Common myeloid progenitor, CD34-positive (primary cell): Measurements from ENCODE around the gene REV3L.

Source experiments
- CTCF ChIA-PET: fragments of 350-600 bp; sonication (Branson Sonifier 250); formaldehyde crosslinking; loops from one replicate; lab custom pipeline; 2021; ENCODE audit warnings: antibody characterized with exemption; lab: Charles Lee
- POLR2A ChIA-PET: fragments of 350-600 bp; sonication (Branson Sonifier 250); formaldehyde crosslinking; loops from one replicate; lab custom pipeline; 2021; ENCODE audit warnings: antibody characterized with exemption; lab: Charles Lee
- DNase-seq, 3 donors: peaks; one replicate each; pipeline versions ENCODE4 v3.0.0 to v3.0.0-alpha.2; 2013
- H3K27ac ChIP-seq, 2 experiments: 1 replicate in 1 of 2; 2 replicates in 1 of 2; pipeline ENCODE4 v1.7.0; 2013; ENCODE audit warnings: inconsistent platforms in 2 of 2, low read length in 2 of 2, mild to moderate bottlenecking in 2 of 2, low read depth in 1 of 2, moderate library complexity in 1 of 2; ENCODE audit not compliant: severe bottlenecking in 2 of 2, insufficient read depth in 1 of 2, poor library complexity in 1 of 2
- H3K27me3 ChIP-seq, 5 experiments: replicated peaks in 2 of 5; 1 replicate in 3 of 5; 2 replicates in 2 of 5; pipeline versions ENCODE4 v1.6.1 to v1.7.0; 2013; ENCODE audit warnings: low read length in 4 of 5, mild to moderate bottlenecking in 2 of 5, moderate library complexity in 2 of 5, inconsistent platforms in 1 of 5; ENCODE audit not compliant: insufficient read depth in 5 of 5, control insufficient read depth in 4 of 5
- H3K36me3 ChIP-seq, 4 experiments: 1 replicate in 2 of 4; 2 replicates in 2 of 4; pipeline versions ENCODE4 v1.6.1 to v1.7.0; 2013; ENCODE audit warnings: low read length in 3 of 4, control low read depth in 1 of 4, mild to moderate bottlenecking in 1 of 4; ENCODE audit not compliant: control insufficient read depth in 4 of 4, insufficient read depth in 4 of 4
- H3K4me1 ChIP-seq, 4 experiments: 1 replicate in 3 of 4; 2 replicates in 1 of 4; pipeline versions ENCODE4 v1.6.1 to v1.7.1; 2013; ENCODE audit warnings: low read length in 3 of 4, mild to moderate bottlenecking in 3 of 4, control low read depth in 1 of 4, inconsistent platforms in 1 of 4, moderate library complexity in 1 of 4; ENCODE audit not compliant: control insufficient read depth in 4 of 4, insufficient read depth in 4 of 4; ENCODE audit errors: control extremely low read depth in 1 of 4
- H3K4me3 ChIP-seq, 7 experiments: 1 replicate in 4 of 7; 2 replicates in 3 of 7; pipeline versions ENCODE4 v1.5.1 to v1.7.0; 2013; ENCODE audit warnings: mild to moderate bottlenecking in 7 of 7, low read length in 6 of 7, moderate library complexity in 6 of 7, inconsistent platforms in 2 of 7, low read depth in 2 of 7, control low read depth in 1 of 7; ENCODE audit not compliant: insufficient read depth in 4 of 7, control insufficient read depth in 1 of 7; ENCODE audit errors: extremely low read depth in 1 of 7
- H3K9me3 ChIP-seq, 5 experiments: 1 replicate in 4 of 5; 2 replicates in 1 of 5; pipeline versions ENCODE4 v1.6.1 to v1.7.1; 2013; ENCODE audit warnings: low read length in 4 of 5, mild to moderate bottlenecking in 2 of 5, inconsistent platforms in 1 of 5, low read depth in 1 of 5, moderate library complexity in 1 of 5; ENCODE audit not compliant: control insufficient read depth in 4 of 5, insufficient read depth in 2 of 5; ENCODE audit errors: control extremely low read depth in 1 of 5
- WGBS: methylation state at CpG from one replicate; pipeline ENCODE4 v1.1.5; 2013; ENCODE audit not compliant: insufficient coverage; 5-methylcytosine and 5-hydroxymethylcytosine counted together

REV3L gene

DNA sequence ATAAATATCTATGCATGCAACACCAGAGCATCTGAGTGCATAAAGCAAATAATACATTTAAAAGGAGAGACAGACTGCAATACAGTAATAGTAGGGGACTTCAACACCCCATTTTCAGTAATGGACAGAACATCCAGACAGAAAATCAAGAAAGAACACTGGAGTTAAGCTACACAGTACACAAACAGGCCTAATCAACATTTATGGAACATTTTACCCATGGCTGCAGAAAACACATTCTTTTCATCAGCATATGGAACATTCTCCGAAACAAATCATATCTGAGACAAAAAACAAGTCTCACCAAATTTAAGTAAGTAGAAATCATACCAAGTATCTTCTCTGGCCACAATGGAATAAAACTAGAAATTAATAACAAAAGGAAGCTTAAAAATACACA lies 50.5 kb downstream of the REV3L start:
- H3K9me3 ChIP-seq = peaks cover 0 to 23% (median 4%) of the 10 kb centered on the region in 5 experiments
- no peak overlapping the region for H3K27ac ChIP-seq
- peaks cover 0 to 12% (median 4%) of the 10 kb centered on the region in 4 experiments for H3K36me3 ChIP-seq
- ChIA-PET CTCF (interaction anchor here (0.6 to 0.9 kb wide), 2 partner anchors 9 to 174 kb away, joined by 3 to 4 read pairs; no protein-coding TSS in a partner anchor), POLR2A (interaction anchor here (1.2 kb wide), 1 partner anchor 9 kb away, joined by 4 read pairs; no protein-coding TSS in a partner anchor)
- no peaks in the 10 kb centered on the region for H3K27me3 ChIP-seq
- no peak overlapping the region for H3K4me3 ChIP-seq
- no peak for DNase-seq
- WGBS = no CpG with 5 or more reads among the region's 1 CpG
- peaks cover 0 to 9% (median 7%) of the 10 kb centered on the region in 4 experiments for H3K4me1 ChIP-seq

DNA sequence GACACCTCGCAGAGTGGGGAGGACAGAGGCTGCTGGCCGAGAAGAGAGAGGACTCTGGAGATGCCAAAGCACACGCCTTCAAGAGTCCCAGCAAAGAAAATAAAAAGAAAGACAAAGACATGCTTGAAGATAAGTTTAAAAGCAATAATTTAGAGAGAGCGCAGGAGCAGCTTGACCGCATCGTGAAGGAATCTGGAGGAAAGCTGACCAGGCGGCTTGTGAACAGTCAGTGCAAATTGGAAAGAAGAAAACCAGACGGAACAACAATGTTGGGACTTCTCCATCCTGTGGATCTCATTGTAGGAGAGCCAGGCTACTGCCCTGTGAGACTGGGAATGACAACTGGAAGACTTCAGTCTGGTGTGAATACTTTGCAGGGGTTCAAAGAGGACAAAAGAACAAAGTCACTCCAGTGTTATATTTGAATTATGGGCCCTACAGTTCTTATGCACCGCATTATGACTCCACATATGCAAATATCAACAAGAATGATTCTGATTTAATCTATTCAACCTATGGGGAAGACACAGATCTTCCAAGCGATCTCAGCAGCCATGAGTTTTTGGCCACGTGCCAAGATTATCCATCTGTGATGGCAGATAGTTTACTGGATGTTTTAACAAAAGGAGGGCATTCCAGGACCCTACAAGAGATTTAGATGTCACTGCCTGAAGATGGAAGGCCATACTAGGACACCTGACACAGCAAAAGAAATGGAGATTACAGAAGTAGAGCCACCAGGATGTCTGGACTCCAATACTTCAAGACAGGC lies 52.2 kb downstream of the REV3L start:
- Histone ChIP-seq H3K4me1 (peaks cover 0 to 23% (median 13%) of the 10 kb centered on the region in 4 experiments), H3K36me3 (peaks cover 0 to 14% (median 4%) of the 10 kb centered on the region in 4 experiments), H3K27ac (no peak overlapping the region), H3K27me3 (no peaks in the 10 kb centered on the region), H3K4me3 (no peak overlapping the region), H3K9me3 (peaks cover 0 to 27% (median 4%) of the 10 kb centered on the region in 5 experiments)
- WGBS = 97% methylated on average over 11 of the region's 11 CpGs
- ChIA-PET POLR2A (no interaction called here), CTCF (no interaction called here)
- DNase-seq = no peak

- Histone ChIP-seq H3K4me1 (peaks cover 0 to 25% (median 17%) of the 10 kb centered on the region in 4 experiments), H3K27me3 (no peaks in the 10 kb centered on the region), H3K36me3 (peaks cover 0 to 12% (median 4%) of the 10 kb centered on the region in 4 experiments), H3K4me3 (no peak overlapping the region), H3K9me3 (peaks cover 0 to 17% (median 2%) of the 10 kb centered on the region in 5 experiments), H3K27ac (no peak overlapping the region)
- ChIA-PET CTCF (interaction anchor here (1.1 kb wide), 1 partner anchor 18 kb away, joined by 3 read pairs; no protein-coding TSS in a partner anchor), POLR2A (interaction anchor here (0.8 kb wide), 1 partner anchor 53 kb away, joined by 4 read pairs; no protein-coding TSS in a partner anchor)
- 98% methylated on average over 12 of the region's 19 CpGs for WGBS
- no peak for DNase-seq
Observed at GRCh38 chr6:111429571-111429970, 53.4 kb downstream of the REV3L start.

DNA sequence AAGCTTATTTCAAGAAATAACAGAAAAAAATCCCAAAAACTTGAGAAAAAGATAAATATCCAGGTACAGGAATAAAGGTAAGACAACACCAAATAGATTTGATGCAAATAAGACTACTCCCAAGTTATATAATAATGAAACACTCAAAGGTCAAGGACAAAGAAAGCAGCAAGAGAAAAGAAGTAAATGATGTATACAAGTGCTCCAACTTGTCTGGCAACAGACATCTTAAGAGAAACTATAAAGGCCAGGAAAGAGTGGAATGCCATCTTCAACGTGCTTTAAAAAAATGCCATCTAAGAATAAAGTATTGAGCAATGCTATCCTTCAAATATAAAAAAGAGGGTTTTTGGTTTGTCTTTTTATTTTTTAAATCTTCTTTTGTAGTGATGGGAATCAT lies 54.2 kb downstream of the REV3L start:
- CTCF ChIA-PET = no interaction called here
- H3K27ac ChIP-seq = no peak overlapping the region
- POLR2A ChIA-PET = no interaction called here
- peaks cover 0 to 33% (median 24%) of the 10 kb centered on the region in 4 experiments for H3K4me1 ChIP-seq
- H3K4me3 ChIP-seq = peak overlapping the region in 1 of 7 experiments; percentile 3
- DNase-seq = peak in 2 of 3 donors; percentile 37 to 54
- H3K36me3 ChIP-seq = peaks cover 0 to 12% (median 4%) of the 10 kb centered on the region in 4 experiments
- H3K27me3 ChIP-seq = no peaks in the 10 kb centered on the region
- no CpG with 5 or more reads among the region's 1 CpG for WGBS
- peaks cover 0 to 17% (median 1%) of the 10 kb centered on the region in 5 experiments for H3K9me3 ChIP-seq

GRCh38 chr6:111427341-111428116 lies 55.5 kb downstream of the REV3L start:
- POLR2A ChIA-PET = no interaction called here
- peaks cover 5 to 43% (median 34%) of the 10 kb centered on the region in 4 experiments for H3K4me1 ChIP-seq
- no peak overlapping the region for H3K27ac ChIP-seq
- peak overlapping the region in 5 of 7 experiments; percentile 20 to 47 (median 33) for H3K4me3 ChIP-seq
- peaks cover 0 to 17% (median 0%) of the 10 kb centered on the region in 5 experiments for H3K9me3 ChIP-seq
- 33% methylated on average over 3 of the region's 5 CpGs for WGBS
- peak; percentile 44 to 93 (median 88) for DNase-seq
- CTCF ChIA-PET = no interaction called here
- peaks cover 0 to 12% (median 4%) of the 10 kb centered on the region in 4 experiments for H3K36me3 ChIP-seq
- no peaks in the 10 kb centered on the region for H3K27me3 ChIP-seq

DNA sequence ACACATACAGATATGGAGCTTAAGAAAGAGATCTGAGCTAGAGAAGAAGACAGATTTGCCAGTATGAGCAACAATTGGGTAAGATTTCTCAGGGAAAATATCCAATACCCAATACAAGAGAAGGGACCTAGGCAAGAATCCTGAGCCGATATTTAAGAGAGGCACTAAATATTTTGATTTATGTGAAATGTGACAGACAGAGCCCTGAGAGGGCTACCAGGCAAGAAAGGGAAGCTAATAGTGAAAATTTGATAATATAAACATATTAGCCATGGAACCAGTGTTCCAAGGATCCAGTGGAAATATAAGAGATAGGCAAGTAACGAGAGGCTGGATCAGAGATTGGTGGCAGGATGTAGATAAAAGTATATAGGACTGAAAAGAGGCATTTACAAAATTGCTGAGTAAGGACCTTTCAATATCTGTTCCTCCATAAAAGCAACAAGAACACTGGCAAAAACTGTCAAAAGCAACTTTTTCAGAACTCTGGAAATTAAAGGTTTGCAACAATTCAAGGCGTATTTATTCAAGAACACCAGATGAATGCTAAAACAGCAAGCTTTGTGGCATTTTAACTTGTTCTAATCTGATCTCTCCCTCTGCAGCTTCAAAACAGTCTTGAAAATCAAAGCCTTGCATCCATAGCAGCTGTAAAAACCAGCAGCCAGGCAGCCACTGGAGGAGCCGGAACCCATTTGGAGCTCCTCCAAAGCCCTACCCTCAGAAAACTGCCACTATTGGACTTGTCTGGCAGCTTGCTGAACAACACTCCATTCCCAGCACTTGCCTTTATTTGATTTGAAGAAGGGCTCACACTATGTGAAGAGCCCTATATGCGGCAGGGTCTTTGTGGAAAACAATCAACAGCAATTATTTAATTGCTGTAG lies 58.8 kb downstream of the REV3L start:
- H3K4me1 ChIP-seq = peaks cover 5 to 41% (median 30%) of the 10 kb centered on the region in 4 experiments
- no peak overlapping the region for H3K27ac ChIP-seq
- 52% methylated on average over 3 of the region's 5 CpGs for WGBS
- POLR2A ChIA-PET = no interaction called here
- H3K27me3 ChIP-seq = no peaks in the 10 kb centered on the region
- peaks cover 0 to 12% (median 0%) of the 10 kb centered on the region in 5 experiments for H3K9me3 ChIP-seq
- CTCF ChIA-PET = interaction anchor here (0.7 to 1.8 kb wide), 8 partner anchors 10 to 166 kb away, joined by 3 to 9 read pairs (median 3); a partner anchor contains a TSS
- H3K4me3 ChIP-seq = peak overlapping the region in 1 of 7 experiments; percentile 35
- DNase-seq = peak in 2 of 3 donors; percentile 29 to 61
- peaks cover 0 to 4% (median 0%) of the 10 kb centered on the region in 4 experiments for H3K36me3 ChIP-seq
